DMS114 treated with DMSO at 0.1 percent for 48 hours (cell line): Measurements from ENCODE around the gene DCAKD.

ENCODE experiments used
- DNase-seq: peaks from one replicate; lab custom pipeline; 2025; ENCODE audit not compliant: unreplicated experiment; lab: John Stamatoyannopoulos, UW

The DCAKD gene

GRCh38 chr17:45031231-45032173 is 19.9 kb downstream of the DCAKD start:
- DNase-seq: no peak

- no peak for DNase-seq
Observed at GRCh38 chr17:45030733-45031132, 20.7 kb downstream of the DCAKD start.

GRCh38 chr17:45029758-45030423 is 21.5 kb downstream of the DCAKD start:
- DNase-seq: no peak

- no peak for DNase-seq
Observed at GRCh38 chr17:45029096-45029495, 22.3 kb downstream of the DCAKD start.

GRCh38 chr17:45022655-45023339 is 28.6 kb downstream of the DCAKD start:
- DNase-seq: no peak

- no peak for DNase-seq
Observed at GRCh38 chr17:45022288-45022648, 29.2 kb downstream of the DCAKD start.

GRCh38 chr17:45021607-45022287 is 29.7 kb downstream of the DCAKD start:
- DNase-seq: no peak

GRCh38 chr17:45020354-45021138 is 30.9 kb downstream of the DCAKD start:
- DNase-seq: no peak

- DNase-seq: no peak
Observed at GRCh38 chr17:45018848-45019711, 32.4 kb downstream of the DCAKD start.

- no peak for DNase-seq
Observed at GRCh38 chr17:45018514-45018847, 33.0 kb downstream of the DCAKD start.

GRCh38 chr17:45016823-45017222 is 34.6 kb downstream of the DCAKD start:
- no peak for DNase-seq

- no peak for DNase-seq
Observed at GRCh38 chr17:45016237-45016636, 35.2 kb downstream of the DCAKD start.

GRCh38 chr17:45013021-45013997 is 38.1 kb downstream of the DCAKD start:
- DNase-seq: no peak

GRCh38 chr17:45011767-45012166 is 39.7 kb downstream of the DCAKD start:
- no peak for DNase-seq

GRCh38 chr17:45009676-45010467 is 41.6 kb downstream of the DCAKD start:
- DNase-seq: no peak

- DNase-seq: no peak
Observed at GRCh38 chr17:45008216-45008615, 43.2 kb downstream of the DCAKD start.

GRCh38 chr17:45006927-45007461 is 44.4 kb downstream of the DCAKD start:
- no peak for DNase-seq
